Fibroblast of villous mesenchyme (primary cell): Measurements from ENCODE around the gene CDH23. TPM values are rescaled to one million over a fixed set of nuclear protein-coding genes. Genes with fewer than 3 reads are reported as not detected.
A peak's percentile ranks its signal among the peaks of the same experiment; 100 is the strongest.

ENCODE experiments used
- DNase-seq: peaks from one replicate; pipeline ENCODE4 v3.0.0-alpha.2; 2010; ENCODE audit warnings: low read depth
- H3K4me3 ChIP-seq: 2 replicates; pipeline ENCODE4 v1.5.1; 2011; ENCODE audit warnings: low read depth, mild to moderate bottlenecking, low read length
- CTCF ChIP-seq: IDR thresholded peaks from 2 replicates; pipeline ENCODE4 v1.5.1; 2012; ENCODE audit warnings: low read depth, mild to moderate bottlenecking, low read length; ENCODE audit not compliant: insufficient read depth
- total RNA-seq: library from RNA; depleted of rRNA; stranded (reverse); fragments of >200 nt; gene quantifications from 2 replicates; pipeline ENCODE4 v1.2.3, GENCODE V29; 2012

The CDH23 gene
- total RNA-seq, 1 donor, result under 0.01 TPM

- no peak overlapping the region for H3K4me3 ChIP-seq
- DNase-seq, result no peak
- no peak for TF ChIP-seq CTCF
These were observed 423.3 kb downstream of the CDH23 start for GRCh38 chr10:71819985-71820384.

GRCh38 chr10:71820966-71821365 lies 424.2 kb downstream of the CDH23 start:
- no peak for TF ChIP-seq CTCF
- H3K4me3 ChIP-seq, result no peak overlapping the region
- DNase-seq, result no peak

- no peak overlapping the region for H3K4me3 ChIP-seq
- no peak for DNase-seq
- no peak for TF ChIP-seq CTCF
These were observed 425.4 kb downstream of the CDH23 start for GRCh38 chr10:71821909-71822763.

DNA sequence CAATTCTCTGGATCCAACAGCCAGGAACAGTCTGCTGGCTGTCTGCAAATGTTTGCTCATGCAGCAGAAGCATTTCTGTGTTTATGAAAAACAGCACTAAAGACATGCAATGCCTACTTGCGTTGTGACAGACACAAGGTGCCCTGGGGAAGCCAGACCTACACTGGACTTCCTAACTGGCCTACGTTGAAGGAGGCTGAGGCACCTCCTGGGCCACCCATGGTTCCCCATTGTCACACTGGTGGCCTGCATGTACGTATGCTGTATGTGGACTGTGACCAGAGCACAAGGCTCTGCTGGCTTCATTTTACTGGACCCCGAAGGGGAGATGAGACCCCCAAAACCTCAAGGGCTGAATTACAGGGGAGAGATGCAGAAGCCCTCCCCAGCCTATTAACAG lies 426.6 kb downstream of the CDH23 start:
- H3K4me3 ChIP-seq, result no peak overlapping the region
- no peak for TF ChIP-seq CTCF
- DNase-seq, result no peak

DNA sequence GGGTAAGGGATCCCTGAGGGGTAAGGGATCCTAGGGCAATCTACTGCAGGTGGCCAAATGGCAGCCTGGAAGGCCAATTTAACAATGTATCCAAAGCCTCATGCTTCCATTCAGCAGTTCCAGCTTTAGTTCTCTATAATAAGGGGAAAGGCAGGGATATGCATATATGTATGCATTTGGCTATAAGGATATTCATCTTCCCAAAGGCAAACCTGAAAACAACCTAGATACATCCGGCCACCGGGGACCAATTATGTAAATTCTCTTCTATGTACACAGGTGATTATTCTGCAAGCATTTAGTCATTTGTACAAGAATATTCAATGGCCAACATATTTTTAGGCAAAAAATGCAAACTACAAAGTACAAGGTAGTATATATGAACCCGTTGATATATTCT lies 427.6 kb downstream of the CDH23 start:
- DNase-seq, result no peak
- no peak for TF ChIP-seq CTCF
- H3K4me3 ChIP-seq, result no peak overlapping the region

DNA sequence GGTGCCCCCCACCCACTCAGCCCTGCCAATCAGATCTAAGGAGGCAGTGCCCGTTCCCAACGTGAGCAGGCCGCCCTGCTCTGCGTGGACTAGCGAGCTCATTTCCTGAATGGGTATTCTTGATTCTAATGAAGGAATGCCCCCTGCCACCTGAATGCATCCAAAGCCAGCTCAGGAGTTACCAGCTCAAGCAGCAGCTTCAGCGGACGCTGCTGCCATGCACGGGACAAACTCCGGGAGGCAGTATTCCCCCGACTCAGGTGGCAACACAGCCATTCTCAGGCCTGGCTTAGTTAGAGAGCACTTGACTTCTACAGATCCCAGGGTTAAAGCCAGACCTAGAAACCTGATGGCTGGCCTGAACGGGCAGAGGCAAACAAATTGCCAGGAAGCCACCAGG lies 428.5 kb downstream of the CDH23 start:
- TF ChIP-seq CTCF, result peak; percentile 4
- no peak for DNase-seq
- H3K4me3 ChIP-seq, result no peak overlapping the region

GRCh38 chr10:71827852-71828251 lies 431.1 kb downstream of the CDH23 start:
- no peak for DNase-seq
- H3K4me3 ChIP-seq, result no peak overlapping the region
- TF ChIP-seq CTCF, result no peak
